ENCODE measurements around the gene LPAR4. TPM values are rescaled to one million over a fixed set of nuclear protein-coding genes. Genes with fewer than 3 reads are reported as not detected.

The LPAR4 gene
- total RNA-seq, 1 experiment from 2014 or later: 6.4 TPM

DNA sequence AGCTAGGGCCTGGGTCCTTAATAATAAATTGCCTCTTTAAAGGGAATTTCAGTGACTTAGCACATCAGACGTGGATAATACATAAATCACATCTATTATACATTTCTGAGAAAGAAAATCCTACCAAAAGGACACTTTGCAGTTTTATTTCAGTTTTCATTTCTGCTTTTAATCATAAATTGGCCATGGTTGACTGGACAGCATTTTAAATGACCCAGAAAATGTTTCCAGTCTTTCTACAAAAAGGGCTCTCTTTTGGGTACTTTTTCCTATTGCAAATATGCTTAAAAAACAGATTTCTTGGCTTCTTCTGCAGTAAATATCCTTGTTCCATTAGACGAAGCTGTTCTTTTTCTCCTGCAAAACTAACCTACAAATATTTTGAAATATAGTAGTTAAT lies 41.4 kb upstream of the LPAR4 start:
- no peaks in the 10 kb centered on the region for H3K79me1 ChIP-seq (ENCODE audit: insufficient read depth, low read depth, low read length, poor library complexity, severe bottlenecking)
- no peak for DNase-seq
- Mint-ChIP-seq H3K4me1 (no peaks in the 10 kb centered on the region), H3K9me3 (peaks cover 48 to 52% of the 10 kb centered on the region in 2 experiments), H3K27ac (no peak overlapping the region), H3K27me3 (ENCODE audit: low read depth) (no peaks in the 10 kb centered on the region; the same call in 1 of the 2 replicates), H3K36me3 (ENCODE audit: insufficient read depth in 1 of 3, low read depth in 3 of 3) (no peaks in the 10 kb centered on the region), H3K4me3 (no peak overlapping the region)
- no peak overlapping the region for H3K14ac ChIP-seq (ENCODE audit: insufficient read depth, low read length)
- H2BK5ac ChIP-seq (ENCODE audit: insufficient read length, low read length): no peak overlapping the region
- H2BK120ac ChIP-seq (ENCODE audit: low read depth, low read length, poor library complexity, severe bottlenecking): no peak overlapping the region
- no peak overlapping the region for H2BK15ac ChIP-seq (ENCODE audit: low read depth, low read length)
- no peak overlapping the region for H4K91ac ChIP-seq (ENCODE audit: insufficient read length, low read depth, low read length)
- H3K9me3 ChIP-seq (ENCODE audit: control insufficient read depth, low read depth, low read length): peaks cover 7% of the 10 kb centered on the region
- no peaks in the 10 kb centered on the region for H3K4me1 ChIP-seq (ENCODE audit: insufficient read depth, low read length)
- H3K56ac ChIP-seq (ENCODE audit: insufficient read length, low read depth, low read length): no peak overlapping the region
- no peak overlapping the region for H3K23ac ChIP-seq (ENCODE audit: insufficient read length, low read depth, low read length)
- H3K9ac ChIP-seq (ENCODE audit: extremely low read depth, insufficient read length, low read length): no peak overlapping the region
- no peak overlapping the region for H4K8ac ChIP-seq (replicated peaks; ENCODE audit: insufficient read length, low read depth, low read length)
- no peak overlapping the region for H3T11ph ChIP-seq (ENCODE audit: low read length)
- no peaks in the 10 kb centered on the region for H3K23me2 ChIP-seq (ENCODE audit: insufficient read length, low read depth, low read length, poor library complexity, severe bottlenecking)
- H3K27me3 ChIP-seq (ENCODE audit: insufficient read depth, low read length): no peaks in the 10 kb centered on the region
- H4K5ac ChIP-seq (ENCODE audit: insufficient read length, low read depth, low read length): no peak overlapping the region
- no peak overlapping the region for H2BK12ac ChIP-seq (ENCODE audit: insufficient read length, low read depth, low read length)
- no peak overlapping the region for H3K4ac ChIP-seq (ENCODE audit: low read depth, low read length)
- WGBS (ENCODE audit: extremely low coverage, insufficient read length, low lambda C conversion rate): no CpG with 5 or more reads among the region's 2 CpGs
- TF ChIP-seq, protein P1, sequence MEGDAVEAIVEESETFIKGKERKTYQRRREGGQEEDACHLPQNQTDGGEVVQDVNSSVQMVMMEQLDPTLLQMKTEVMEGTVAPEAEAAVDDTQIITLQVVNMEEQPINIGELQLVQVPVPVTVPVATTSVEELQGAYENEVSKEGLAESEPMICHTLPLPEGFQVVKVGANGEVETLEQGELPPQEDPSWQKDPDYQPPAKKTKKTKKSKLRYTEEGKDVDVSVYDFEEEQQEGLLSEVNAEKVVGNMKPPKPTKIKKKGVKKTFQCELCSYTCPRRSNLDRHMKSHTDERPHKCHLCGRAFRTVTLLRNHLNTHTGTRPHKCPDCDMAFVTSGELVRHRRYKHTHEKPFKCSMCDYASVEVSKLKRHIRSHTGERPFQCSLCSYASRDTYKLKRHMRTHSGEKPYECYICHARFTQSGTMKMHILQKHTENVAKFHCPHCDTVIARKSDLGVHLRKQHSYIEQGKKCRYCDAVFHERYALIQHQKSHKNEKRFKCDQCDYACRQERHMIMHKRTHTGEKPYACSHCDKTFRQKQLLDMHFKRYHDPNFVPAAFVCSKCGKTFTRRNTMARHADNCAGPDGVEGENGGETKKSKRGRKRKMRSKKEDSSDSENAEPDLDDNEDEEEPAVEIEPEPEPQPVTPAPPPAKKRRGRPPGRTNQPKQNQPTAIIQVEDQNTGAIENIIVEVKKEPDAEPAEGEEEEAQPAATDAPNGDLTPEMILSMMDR (conservative IDR thresholded peaks at IDR 0.05): no peak
- no peaks in the 10 kb centered on the region for H3K79me2 ChIP-seq (ENCODE audit: insufficient read depth, low read length)
- no peak overlapping the region for H3K4me2 ChIP-seq (ENCODE audit: insufficient read depth, insufficient read length, low read length)
- H2AFZ ChIP-seq (ENCODE audit: low read length): no peak overlapping the region
- no peak overlapping the region for H3K27ac ChIP-seq (ENCODE audit: insufficient read length, low read depth, low read length)
- H3K18ac ChIP-seq (ENCODE audit: insufficient read length, low read depth, low read length): no peak overlapping the region
- H2AK5ac ChIP-seq (ENCODE audit: insufficient read length, low read length): no peak overlapping the region
- no peak overlapping the region for H2BK20ac ChIP-seq (ENCODE audit: low read depth, low read length, poor library complexity, severe bottlenecking)
- no peaks in the 10 kb centered on the region for H4K20me1 ChIP-seq (ENCODE audit: control insufficient read depth, insufficient read depth, insufficient read length)
